HEK293 (cell line): ENCODE results near the gene LONP2.

ENCODE experiments used
- CTCF ChIA-PET: fragments of 350-600 bp; formaldehyde crosslinking; extraction: SDS; loops from one replicate; lab custom pipeline; 2021; ENCODE audit warnings: antibody characterized with exemption; lab: Yijun Ruan, JAX
- POLR2A ChIA-PET: fragments of 300-600 bp; formaldehyde crosslinking; extraction: SDS; loops from one replicate; lab custom pipeline; 2020; ENCODE audit warnings: antibody characterized with exemption, inconsistent platforms; lab: Yijun Ruan, JAX
- H3K27ac ChIP-seq: fragments of 200-500 bp; sonication (Bioruptor generic); 2 replicates; pipeline ENCODE4 v1.5.1; 2014; ENCODE audit warnings: low read depth, low read length, control low read depth, inconsistent platforms; ENCODE audit errors: extremely low read depth
- H3K36me3 ChIP-seq, 2 experiments: fragments of 200-500 bp in 1 of 2; sonication (Bioruptor generic) in 1 of 2; 1 replicate in 1 of 2; 2 replicates in 1 of 2; pipeline ENCODE4 v1.5.1; 2014 to 2017; ENCODE audit warnings: inconsistent platforms in 2 of 2, low read length in 2 of 2; ENCODE audit not compliant: control insufficient read depth in 2 of 2, insufficient read depth in 1 of 2
- H3K4me1 ChIP-seq: fragments of 200-500 bp; sonication (Bioruptor generic); 2 replicates; pipeline ENCODE4 v1.5.1; 2014; ENCODE audit warnings: mild to moderate bottlenecking, low read length, inconsistent platforms; ENCODE audit not compliant: control insufficient read depth, insufficient read depth
- H3K4me3 ChIP-seq: 2 replicates; pipeline ENCODE4 v1.5.1; 2011; ENCODE audit warnings: low read depth, mild to moderate bottlenecking, control low read depth, low read length, moderate library complexity
- H3K9me3 ChIP-seq: fragments of 200-500 bp; sonication (Bioruptor generic); 2 replicates; pipeline ENCODE4 v1.5.1; 2014; ENCODE audit warnings: low read depth, low read length, inconsistent platforms; ENCODE audit not compliant: control insufficient read depth, insufficient read depth
- EGR2 ChIP-seq: fragments of 450-650 bp; formaldehyde crosslinking; IDR thresholded peaks from 2 replicates; pipeline ENCODE4 v1.5.1; 2016; ENCODE audit warnings: low read depth, missing biosample characterization, missing genetic modification characterization
- GLIS1 ChIP-seq: fragments of 450-650 bp; formaldehyde crosslinking; IDR thresholded peaks from 2 replicates; pipeline ENCODE4 v1.5.1; 2016; ENCODE audit warnings: missing biosample characterization, missing genetic modification characterization
- GLIS2 ChIP-seq: fragments of 450-650 bp; formaldehyde crosslinking; IDR thresholded peaks from 2 replicates; pipeline ENCODE4 v1.5.1; 2016; ENCODE audit warnings: missing biosample characterization, missing genetic modification characterization
- MEIS1 ChIP-seq: sonication (generic); formaldehyde crosslinking; IDR thresholded peaks from 2 replicates; pipeline ENCODE4 v1.8.1; 2022; ENCODE audit warnings: missing genetic modification reagents, mild to moderate bottlenecking, borderline replicate concordance
- ZNF121 ChIP-seq: fragments of 450-650 bp; formaldehyde crosslinking; IDR thresholded peaks from 2 replicates; pipeline ENCODE4 v1.5.1; 2016; ENCODE audit warnings: missing biosample characterization, missing genetic modification characterization
- ZNF239 ChIP-seq: fragments of 450-650 bp; formaldehyde crosslinking; IDR thresholded peaks from 2 replicates; pipeline ENCODE4 v1.5.1; 2016; ENCODE audit warnings: missing biosample characterization, missing genetic modification characterization
- ZNF274 ChIP-seq, 2 experiments: fragments of 200-500 bp in 1 of 2; fragments of 450-650 bp in 1 of 2; sonication (Bioruptor generic) in 1 of 2; formaldehyde crosslinking in 1 of 2; IDR thresholded peaks; 2 replicates each; pipeline versions ENCODE4 v1.5.1 to v1.6.1; 2014 to 2016; ENCODE audit warnings: borderline replicate concordance in 1 of 2, inconsistent platforms in 1 of 2, low read length in 1 of 2, missing biosample characterization in 1 of 2, missing genetic modification characterization in 1 of 2
- ZNF350 ChIP-seq: fragments of 450-650 bp; formaldehyde crosslinking; IDR thresholded peaks from 2 replicates; pipeline ENCODE4 v1.5.0; 2017; ENCODE audit warnings: missing biosample characterization, mild to moderate bottlenecking, missing genetic modification characterization
- ZNF366 ChIP-seq: fragments of 450-650 bp; formaldehyde crosslinking; conservative IDR thresholded peaks from 2 replicates; pipeline ENCODE4 v1.5.1; 2016; ENCODE audit warnings: missing biosample characterization, missing genetic modification characterization
- ZNF394 ChIP-seq: fragments of 450-650 bp; formaldehyde crosslinking; IDR thresholded peaks from 2 replicates; pipeline ENCODE4 v1.5.1; 2016; ENCODE audit warnings: missing biosample characterization, missing genetic modification characterization, mild to moderate bottlenecking, moderate library complexity, borderline replicate concordance
- ZNF404 ChIP-seq: fragments of 450-650 bp; formaldehyde crosslinking; IDR thresholded peaks from 2 replicates; pipeline ENCODE4 v1.5.1; 2017; ENCODE audit warnings: missing biosample characterization, missing genetic modification characterization
- ZNF529 ChIP-seq: fragments of 450-650 bp; formaldehyde crosslinking; IDR thresholded peaks from 2 replicates; pipeline ENCODE4 v1.5.1; 2017; ENCODE audit warnings: missing genetic modification characterization, missing biosample characterization; ENCODE audit not compliant: insufficient replicate concordance
- ZNF530 ChIP-seq: fragments of 450-650 bp; formaldehyde crosslinking; IDR thresholded peaks from 2 replicates; pipeline ENCODE4 v1.5.1; 2016; ENCODE audit warnings: low read depth, missing biosample characterization, missing genetic modification characterization
- ZNF629 ChIP-seq: fragments of 450-650 bp; formaldehyde crosslinking; IDR thresholded peaks from 2 replicates; pipeline ENCODE4 v1.5.1; 2017; ENCODE audit warnings: missing biosample characterization, missing genetic modification characterization
- ZNF768 ChIP-seq: fragments of 450-650 bp; formaldehyde crosslinking; IDR thresholded peaks from 2 replicates; pipeline ENCODE4 v1.5.1; 2018; ENCODE audit warnings: missing biosample characterization, mild to moderate bottlenecking, missing genetic modification characterization
- ZNF791 ChIP-seq: fragments of 450-650 bp; formaldehyde crosslinking; IDR thresholded peaks from 2 replicates; pipeline ENCODE4 v1.5.1; 2016; ENCODE audit warnings: missing biosample characterization, missing genetic modification characterization
- ZSCAN23 ChIP-seq: fragments of 450-650 bp; formaldehyde crosslinking; IDR thresholded peaks from 2 replicates; pipeline ENCODE4 v1.5.1; 2016; ENCODE audit warnings: missing biosample characterization, missing genetic modification characterization
- ZXDB ChIP-seq: fragments of 450-650 bp; formaldehyde crosslinking; IDR thresholded peaks from 2 replicates; pipeline ENCODE4 v1.5.1; 2016; ENCODE audit warnings: missing biosample characterization, missing genetic modification characterization
- TF ChIP-seq, protein P1 (sequence below): fragments of 450-650 bp; formaldehyde crosslinking; IDR thresholded peaks from 2 replicates; pipeline ENCODE4 v1.5.1; 2017; ENCODE audit warnings: missing biosample characterization, missing genetic modification characterization
- TF ChIP-seq, protein P2 (sequence below): fragments of 450-650 bp; formaldehyde crosslinking; IDR thresholded peaks from 2 replicates; pipeline ENCODE4 v1.5.1; 2016; ENCODE audit warnings: missing biosample characterization, missing genetic modification characterization
- TF ChIP-seq, protein P3 (sequence below): fragments of 450-650 bp; formaldehyde crosslinking; optimal IDR thresholded peaks from 2 replicates; pipeline ENCODE3; 2016; ENCODE audit warnings: missing biosample characterization, mild to moderate bottlenecking, missing genetic modification characterization
- TF ChIP-seq, protein P4 (sequence below): fragments of 450-650 bp; formaldehyde crosslinking; IDR thresholded peaks from 2 replicates; pipeline ENCODE4 v1.5.1; 2016; ENCODE audit warnings: missing biosample characterization, missing genetic modification characterization

The LONP2 gene

DNA sequence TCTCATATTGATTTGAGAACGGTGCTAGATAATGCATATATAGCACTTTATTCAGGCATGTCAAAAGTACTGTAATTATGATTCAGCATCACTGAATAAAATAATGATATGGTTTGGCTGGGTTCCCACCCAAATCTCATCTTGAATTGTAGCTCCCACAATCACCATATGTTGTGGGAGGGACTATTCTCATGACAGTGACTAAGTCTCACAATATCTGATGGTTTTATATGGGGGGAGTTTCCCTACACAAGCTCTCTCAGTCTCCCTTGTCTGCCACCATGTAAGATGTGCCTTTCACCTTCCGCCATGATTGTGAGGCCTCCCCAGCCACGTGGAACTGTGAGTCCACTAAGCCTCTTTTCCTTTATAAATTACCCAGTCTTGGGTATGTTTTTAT, 25.6 kb upstream of the LONP2 start:
- H3K27ac ChIP-seq = no peak overlapping the region
- CTCF ChIA-PET = interaction anchor here (0.7 to 1.0 kb wide), 2 partner anchors 8 to 16 kb away, joined by 3 to 4 read pairs; no protein-coding TSS in a partner anchor
- no peaks in the 10 kb centered on the region for H3K36me3 ChIP-seq
- no peak overlapping the region for H3K4me3 ChIP-seq
- TF ChIP-seq, protein P1, sequence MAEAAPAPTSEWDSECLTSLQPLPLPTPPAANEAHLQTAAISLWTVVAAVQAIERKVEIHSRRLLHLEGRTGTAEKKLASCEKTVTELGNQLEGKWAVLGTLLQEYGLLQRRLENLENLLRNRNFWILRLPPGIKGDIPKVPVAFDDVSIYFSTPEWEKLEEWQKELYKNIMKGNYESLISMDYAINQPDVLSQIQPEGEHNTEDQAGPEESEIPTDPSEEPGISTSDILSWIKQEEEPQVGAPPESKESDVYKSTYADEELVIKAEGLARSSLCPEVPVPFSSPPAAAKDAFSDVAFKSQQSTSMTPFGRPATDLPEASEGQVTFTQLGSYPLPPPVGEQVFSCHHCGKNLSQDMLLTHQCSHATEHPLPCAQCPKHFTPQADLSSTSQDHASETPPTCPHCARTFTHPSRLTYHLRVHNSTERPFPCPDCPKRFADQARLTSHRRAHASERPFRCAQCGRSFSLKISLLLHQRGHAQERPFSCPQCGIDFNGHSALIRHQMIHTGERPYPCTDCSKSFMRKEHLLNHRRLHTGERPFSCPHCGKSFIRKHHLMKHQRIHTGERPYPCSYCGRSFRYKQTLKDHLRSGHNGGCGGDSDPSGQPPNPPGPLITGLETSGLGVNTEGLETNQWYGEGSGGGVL = no peak
- TF ChIP-seq ZNF350 (no peak), ZNF530 (tag by site-specific recombination) (no peak), ZNF404 (tag by site-specific recombination) (no peak), ZNF529 (tag by site-specific recombination) (no peak), ZNF366 (no peak), ZNF394 (tag by site-specific recombination) (no peak), GLIS2 (tag by site-specific recombination) (no peak), ZSCAN23 (tag by site-specific recombination) (no peak), ZXDB (tag by site-specific recombination) (no peak), MEIS1 (CRISPR knock-in tag) (no peak), ZNF768 (tag by site-specific recombination) (no peak), ZNF121 (no peak)
- POLR2A ChIA-PET = no interaction called here
- no peaks in the 10 kb centered on the region for H3K4me1 ChIP-seq
- no peaks in the 10 kb centered on the region for H3K9me3 ChIP-seq

DNA sequence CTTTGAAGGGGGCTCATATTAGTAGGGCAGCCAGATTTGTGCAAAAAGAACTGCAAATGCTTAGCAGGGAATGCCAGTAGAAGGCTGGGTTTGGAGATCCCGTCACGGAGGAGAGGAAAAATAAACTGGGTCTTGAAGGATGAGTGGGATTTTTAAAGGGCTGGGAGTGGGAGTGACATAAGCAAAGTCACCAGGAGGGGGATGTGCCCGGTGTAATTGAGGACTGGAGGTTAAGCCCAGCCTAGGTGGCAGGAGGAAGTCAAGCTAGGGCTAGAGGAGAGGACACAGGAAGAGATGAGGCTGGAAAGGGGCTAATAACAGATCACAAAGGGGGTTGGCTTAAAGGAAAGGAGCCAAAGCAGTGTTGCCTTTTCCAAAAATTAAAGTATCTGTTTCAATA, 23.2 kb upstream of the LONP2 start:
- CTCF ChIA-PET = no interaction called here
- POLR2A ChIA-PET = no interaction called here

DNA sequence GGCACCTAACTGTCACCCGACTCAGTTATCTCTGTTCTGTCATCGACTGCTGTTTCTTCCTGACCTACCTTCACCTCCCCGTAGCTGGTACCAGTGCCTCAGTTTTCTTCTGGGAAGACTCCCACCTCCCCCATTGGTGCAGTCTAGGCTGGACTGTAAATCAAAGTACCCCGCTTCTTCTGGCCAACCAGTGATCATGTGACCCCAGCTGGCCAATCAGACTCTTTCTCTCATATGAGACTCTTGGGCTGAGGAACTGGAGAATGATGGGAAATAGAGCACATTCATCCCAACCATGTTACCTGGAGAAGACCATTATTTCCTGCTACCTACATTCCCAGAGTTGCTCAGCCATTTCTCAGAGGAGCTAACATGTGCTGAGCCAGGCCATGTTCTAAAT, 20.6 kb upstream of the LONP2 start:
- Histone ChIP-seq H3K4me1 (no peaks in the 10 kb centered on the region), H3K4me3 (no peak overlapping the region), H3K9me3 (no peaks in the 10 kb centered on the region)
- CTCF ChIA-PET = interaction anchor here (1.0 to 1.1 kb wide), 2 partner anchors 8 to 400 kb away, joined by 3 read pairs; no protein-coding TSS in a partner anchor
- POLR2A ChIA-PET = interaction anchor here (0.6 kb wide), 1 partner anchor 1815 kb away, joined by 3 read pairs; no protein-coding TSS in a partner anchor
- TF ChIP-seq, protein P2, sequence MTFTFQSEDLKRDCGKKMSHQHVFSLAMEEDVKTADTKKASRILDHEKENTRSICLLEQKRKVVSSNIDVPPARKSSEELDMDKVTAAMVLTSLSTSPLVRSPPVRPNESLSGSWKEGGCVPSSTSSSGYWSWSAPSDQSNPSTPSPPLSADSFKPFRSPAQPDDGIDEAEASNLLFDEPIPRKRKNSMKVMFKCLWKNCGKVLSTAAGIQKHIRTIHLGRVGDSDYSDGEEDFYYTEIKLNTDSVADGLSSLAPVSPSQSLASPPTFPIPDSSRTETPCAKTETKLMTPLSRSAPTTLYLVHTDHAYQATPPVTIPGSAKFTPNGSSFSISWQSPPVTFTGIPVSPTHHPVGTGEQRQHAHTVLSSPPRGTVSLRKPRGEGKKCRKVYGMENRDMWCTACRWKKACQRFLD = no peak
- TF ChIP-seq GLIS1 (tag by site-specific recombination) (no peak), ZNF239 (tag by site-specific recombination) (no peak), ZNF629 (tag by site-specific recombination) (no peak)
- TF ChIP-seq, protein P3, sequence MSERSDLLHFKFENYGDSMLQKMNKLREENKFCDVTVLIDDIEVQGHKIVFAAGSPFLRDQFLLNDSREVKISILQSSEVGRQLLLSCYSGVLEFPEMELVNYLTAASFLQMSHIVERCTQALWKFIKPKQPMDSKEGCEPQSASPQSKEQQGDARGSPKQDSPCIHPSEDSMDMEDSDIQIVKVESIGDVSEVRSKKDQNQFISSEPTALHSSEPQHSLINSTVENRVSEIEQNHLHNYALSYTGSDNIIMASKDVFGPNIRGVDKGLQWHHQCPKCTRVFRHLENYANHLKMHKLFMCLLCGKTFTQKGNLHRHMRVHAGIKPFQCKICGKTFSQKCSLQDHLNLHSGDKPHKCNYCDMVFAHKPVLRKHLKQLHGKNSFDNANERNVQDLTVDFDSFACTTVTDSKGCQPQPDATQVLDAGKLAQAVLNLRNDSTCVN (tag by site-specific recombination) = no peak
- TF ChIP-seq, protein P4, sequence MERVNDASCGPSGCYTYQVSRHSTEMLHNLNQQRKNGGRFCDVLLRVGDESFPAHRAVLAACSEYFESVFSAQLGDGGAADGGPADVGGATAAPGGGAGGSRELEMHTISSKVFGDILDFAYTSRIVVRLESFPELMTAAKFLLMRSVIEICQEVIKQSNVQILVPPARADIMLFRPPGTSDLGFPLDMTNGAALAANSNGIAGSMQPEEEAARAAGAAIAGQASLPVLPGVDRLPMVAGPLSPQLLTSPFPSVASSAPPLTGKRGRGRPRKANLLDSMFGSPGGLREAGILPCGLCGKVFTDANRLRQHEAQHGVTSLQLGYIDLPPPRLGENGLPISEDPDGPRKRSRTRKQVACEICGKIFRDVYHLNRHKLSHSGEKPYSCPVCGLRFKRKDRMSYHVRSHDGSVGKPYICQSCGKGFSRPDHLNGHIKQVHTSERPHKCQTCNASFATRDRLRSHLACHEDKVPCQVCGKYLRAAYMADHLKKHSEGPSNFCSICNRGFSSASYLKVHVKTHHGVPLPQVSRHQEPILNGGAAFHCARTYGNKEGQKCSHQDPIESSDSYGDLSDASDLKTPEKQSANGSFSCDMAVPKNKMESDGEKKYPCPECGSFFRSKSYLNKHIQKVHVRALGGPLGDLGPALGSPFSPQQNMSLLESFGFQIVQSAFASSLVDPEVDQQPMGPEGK = no peak
- TF ChIP-seq, all 188 proteins: peak for 0
- H3K36me3 ChIP-seq = no peaks in the 10 kb centered on the region
- H3K27ac ChIP-seq = no peak overlapping the region

More for the DNA sequence above, 23.2 kb upstream of the LONP2 start:
- Histone ChIP-seq H3K36me3 (no peaks in the 10 kb centered on the region), H3K4me1 (no peaks in the 10 kb centered on the region), H3K27ac (no peak overlapping the region), H3K9me3 (no peaks in the 10 kb centered on the region), H3K4me3 (no peak overlapping the region)
- TF ChIP-seq ZNF791 (tag by site-specific recombination) (no peak), EGR2 (peak; percentile 67), ZNF274 (IDR thresholded peaks at IDR 0.05; ENCODE audit: low read length) (no peak), ZNF274 (tag by site-specific recombination; IDR thresholded peaks at IDR 0.05; ENCODE audit: borderline replicate concordance) (no peak)
- TF ChIP-seq, all 188 proteins: peak for 1
